Stimulated activated CD4-positive, alpha-beta T cell treated with anti-CD3 and anti-CD28 coated beads, Interleukin-15, amount 100 ng/mL, for 1 hour (primary cell): ENCODE results near the gene EXT2.

Source experiments
- DNase-seq, 2 donors: peaks; one replicate each; pipeline ENCODE4 v3.0.0-alpha.2; 2020; ENCODE audit warnings: low read depth in 1 of 2, low spot score in 1 of 2

The EXT2 gene

GRCh38 chr11:44133335-44133946 lies 38.0 kb downstream of the EXT2 start:
- DNase-seq, result no peak

- DNase-seq, result no peak
Measured at GRCh38 chr11:44134625-44135024, 39.1 kb downstream of the EXT2 start.

GRCh38 chr11:44136176-44136945 lies 40.9 kb downstream of the EXT2 start:
- DNase-seq, result no peak

- no peak for DNase-seq
Measured at GRCh38 chr11:44137057-44137456, 41.6 kb downstream of the EXT2 start.

- DNase-seq, result no peak
Measured at GRCh38 chr11:44138286-44138685, 42.8 kb downstream of the EXT2 start.

GRCh38 chr11:44138980-44139379 lies 43.5 kb downstream of the EXT2 start:
- DNase-seq, result no peak

GRCh38 chr11:44139565-44140330 lies 44.3 kb downstream of the EXT2 start:
- DNase-seq, result no peak

GRCh38 chr11:44140372-44140771 lies 44.9 kb downstream of the EXT2 start:
- no peak for DNase-seq

- DNase-seq, result no peak
Measured at GRCh38 chr11:44140805-44141204, 45.3 kb downstream of the EXT2 start.

GRCh38 chr11:44143987-44144909 lies 48.8 kb downstream of the EXT2 start:
- DNase-seq, result no peak

- DNase-seq, result no peak
Measured at GRCh38 chr11:44145011-44145775, 49.7 kb downstream of the EXT2 start.

- DNase-seq, result no peak
Measured at GRCh38 chr11:44146931-44147330, 51.5 kb downstream of the EXT2 start.

GRCh38 chr11:44147751-44148150 lies 52.3 kb downstream of the EXT2 start:
- no peak for DNase-seq

- DNase-seq, result no peak
Measured at GRCh38 chr11:44149651-44150050, 54.2 kb downstream of the EXT2 start.

GRCh38 chr11:44150401-44150800 lies 54.9 kb downstream of the EXT2 start:
- DNase-seq, result no peak

- no peak for DNase-seq
Measured at GRCh38 chr11:44157019-44157418, 61.5 kb downstream of the EXT2 start.

GRCh38 chr11:44158384-44158783 lies 62.9 kb downstream of the EXT2 start:
- DNase-seq, result no peak

GRCh38 chr11:44159848-44160721 lies 64.6 kb downstream of the EXT2 start:
- DNase-seq, result no peak

- DNase-seq, result no peak
Measured at GRCh38 chr11:44162004-44162403, 66.5 kb downstream of the EXT2 start.
